ENCODE measurements around the gene TCEA3. TPM values are rescaled to one million over a fixed set of nuclear protein-coding genes. Genes with fewer than 3 reads are reported as not detected.

TCEA3 gene
- total and polyA plus RNA-seq, 11 donors: 21.5 to 87.3 (median 55.9) TPM

DNA sequence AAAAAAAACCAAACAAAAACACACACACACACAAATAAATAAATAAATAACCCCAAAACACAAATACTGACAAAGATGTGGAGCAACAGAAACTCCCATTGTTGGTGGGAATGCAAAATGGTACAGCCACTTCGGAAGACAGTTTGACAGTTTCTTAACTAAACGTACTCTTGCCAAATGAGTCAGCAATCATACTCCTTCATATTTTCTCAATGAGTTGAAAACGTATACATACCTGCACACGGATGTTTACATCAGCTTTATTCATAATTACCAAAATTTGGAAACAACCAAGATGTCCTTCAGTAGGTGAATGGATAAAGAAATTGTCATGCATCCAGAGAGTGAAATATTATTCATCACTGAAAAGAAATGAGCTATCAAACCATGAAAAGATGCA, 36.0 kb upstream of the TCEA3 start:
- no peak for ATAC-seq
- no peak overlapping the region for H3K4me3 ChIP-seq
- no peak for TF ChIP-seq POLR2A (IDR thresholded peaks at IDR 0.05)
- TF ChIP-seq, protein P1, sequence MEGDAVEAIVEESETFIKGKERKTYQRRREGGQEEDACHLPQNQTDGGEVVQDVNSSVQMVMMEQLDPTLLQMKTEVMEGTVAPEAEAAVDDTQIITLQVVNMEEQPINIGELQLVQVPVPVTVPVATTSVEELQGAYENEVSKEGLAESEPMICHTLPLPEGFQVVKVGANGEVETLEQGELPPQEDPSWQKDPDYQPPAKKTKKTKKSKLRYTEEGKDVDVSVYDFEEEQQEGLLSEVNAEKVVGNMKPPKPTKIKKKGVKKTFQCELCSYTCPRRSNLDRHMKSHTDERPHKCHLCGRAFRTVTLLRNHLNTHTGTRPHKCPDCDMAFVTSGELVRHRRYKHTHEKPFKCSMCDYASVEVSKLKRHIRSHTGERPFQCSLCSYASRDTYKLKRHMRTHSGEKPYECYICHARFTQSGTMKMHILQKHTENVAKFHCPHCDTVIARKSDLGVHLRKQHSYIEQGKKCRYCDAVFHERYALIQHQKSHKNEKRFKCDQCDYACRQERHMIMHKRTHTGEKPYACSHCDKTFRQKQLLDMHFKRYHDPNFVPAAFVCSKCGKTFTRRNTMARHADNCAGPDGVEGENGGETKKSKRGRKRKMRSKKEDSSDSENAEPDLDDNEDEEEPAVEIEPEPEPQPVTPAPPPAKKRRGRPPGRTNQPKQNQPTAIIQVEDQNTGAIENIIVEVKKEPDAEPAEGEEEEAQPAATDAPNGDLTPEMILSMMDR (IDR thresholded peaks at IDR 0.05): no peak
- 90 to 93% (median 92%) methylated on average over 4 of the region's 4 CpGs for WGBS, 4 donors
- intact Hi-C loops (cut with DNase I): no loop called here
- H3K4me1 ChIP-seq: peaks cover 0 to 15% (median 0%) of the 10 kb centered on the region in 12 donors
- no peak overlapping the region for H3K27ac ChIP-seq
- no peaks in the 10 kb centered on the region for H3K27me3 ChIP-seq
- no peaks in the 10 kb centered on the region for H3K9me3 ChIP-seq
- DNase-seq: no peak
- peaks cover 0 to 12% (median 3%) of the 10 kb centered on the region in 9 donors for H3K36me3 ChIP-seq

DNA sequence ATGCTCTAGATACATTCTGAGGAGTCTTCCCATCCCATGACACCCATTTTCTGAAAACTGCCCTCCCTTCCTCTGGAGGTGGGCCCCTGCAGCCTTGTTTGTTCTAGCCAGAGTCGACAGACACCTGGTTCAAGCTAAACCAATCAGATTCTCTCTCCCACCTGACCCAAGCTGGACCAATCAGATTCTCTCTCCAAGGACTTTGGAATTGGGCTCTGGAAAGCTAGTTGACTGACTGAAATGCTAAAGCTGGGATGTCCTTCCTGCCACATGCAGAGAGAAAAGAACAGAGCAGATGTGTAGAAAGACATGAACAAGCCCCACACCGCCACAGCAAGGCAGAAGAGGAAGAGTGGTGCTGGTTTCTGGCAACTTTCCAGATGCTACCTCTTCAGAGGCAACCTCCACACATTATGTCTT, 34.8 kb upstream of the TCEA3 start:
- no peaks in the 10 kb centered on the region for H3K9me3 ChIP-seq
- intact Hi-C loops (cut with DNase I): no loop called here

DNA sequence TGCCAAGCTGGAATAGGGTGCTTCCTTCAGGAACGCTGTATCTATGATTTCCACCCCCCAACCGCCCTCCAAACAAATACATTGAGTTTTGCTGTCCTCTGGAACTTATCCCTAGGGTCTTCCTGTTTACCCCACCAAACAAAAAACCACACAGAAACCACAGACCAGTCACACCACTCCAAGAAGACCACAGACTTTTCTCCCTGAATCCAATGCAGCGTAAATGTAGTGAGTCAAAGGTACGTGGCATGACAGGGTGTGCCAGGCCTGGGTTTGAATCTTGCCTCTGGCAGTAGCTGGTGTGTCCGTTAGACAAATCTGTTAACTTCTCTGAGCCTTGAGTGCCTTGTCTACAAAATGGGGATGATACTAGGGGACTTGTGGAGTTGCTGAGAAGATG, 31.7 kb upstream of the TCEA3 start:
- peaks cover 0 to 40% (median 20%) of the 10 kb centered on the region in 9 donors for H3K36me3 ChIP-seq
- peaks cover 0 to 22% (median 0%) of the 10 kb centered on the region in 12 donors for H3K4me1 ChIP-seq
- no peaks in the 10 kb centered on the region for H3K9me3 ChIP-seq
- DNase-seq: no peak
- intact Hi-C loops (cut with DNase I): no loop called here
- WGBS, 4 donors: 80 to 91% (median 90%) methylated on average over 5 of the region's 5 CpGs
- no peak for ATAC-seq
- H3K27me3 ChIP-seq: no peaks in the 10 kb centered on the region
- peak overlapping the region in 2 of 12 donors; percentile 8 to 31 for H3K27ac ChIP-seq
- no peak overlapping the region for H3K4me3 ChIP-seq
- no peak for TF ChIP-seq POLR2A (IDR thresholded peaks at IDR 0.05)
- TF ChIP-seq, protein P1 (IDR thresholded peaks at IDR 0.05): no peak

More for the DNA sequence above, 34.8 kb upstream of the TCEA3 start:
- WGBS, 4 donors: 72 to 87% (median 78%) methylated on average over 2 of the region's 2 CpGs
- ATAC-seq (no peak), DNase-seq (no peak)
- Histone ChIP-seq H3K4me3 (no peak overlapping the region), H3K36me3 (peaks cover 0 to 23% (median 15%) of the 10 kb centered on the region in 9 donors), H3K27ac (no peak overlapping the region), H3K27me3 (no peaks in the 10 kb centered on the region), H3K4me1 (peaks cover 0 to 15% (median 0%) of the 10 kb centered on the region in 12 donors)
- no peak for TF ChIP-seq POLR2A (IDR thresholded peaks at IDR 0.05)
- TF ChIP-seq, protein P1 (IDR thresholded peaks at IDR 0.05): no peak

DNA sequence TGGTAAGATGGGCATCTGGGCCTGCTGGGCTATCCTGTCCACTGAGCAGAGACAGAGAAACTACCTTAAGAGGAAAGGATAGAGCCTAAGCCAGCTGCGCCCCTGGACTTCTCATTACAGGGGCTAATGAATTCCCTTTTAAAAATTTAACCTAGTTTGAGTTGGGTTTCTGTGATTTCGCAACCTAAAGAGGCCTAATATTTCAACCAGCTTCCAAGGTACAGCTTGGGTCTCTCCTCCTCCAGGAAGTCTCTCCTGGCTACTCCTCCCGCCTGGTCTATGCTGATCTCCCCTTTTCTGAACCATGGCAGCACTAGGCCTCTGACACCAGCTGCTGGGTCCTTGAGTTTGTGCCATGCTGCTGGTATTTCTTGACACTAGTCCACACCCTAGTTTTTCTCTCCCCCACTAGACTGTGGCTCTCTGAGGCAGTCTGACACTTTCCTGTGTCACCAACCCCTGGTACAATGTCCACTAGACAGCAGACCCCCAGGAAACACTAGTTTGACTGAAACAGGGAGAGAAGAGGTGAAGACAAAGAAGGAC, 29.0 kb upstream of the TCEA3 start:
- Histone ChIP-seq H3K9me3 (no peaks in the 10 kb centered on the region), H3K36me3 (peaks cover 0 to 58% (median 16%) of the 10 kb centered on the region in 9 donors), H3K4me3 (no peak overlapping the region), H3K27me3 (no peaks in the 10 kb centered on the region), H3K27ac (no peak overlapping the region), H3K4me1 (peaks cover 0 to 22% (median 7%) of the 10 kb centered on the region in 12 donors)
- no peak for ATAC-seq
- TF ChIP-seq POLR2A (IDR thresholded peaks at IDR 0.05): no peak
- WGBS, 4 donors: 96 to 100% (median 98%) methylated on average over 3 of the region's 3 CpGs
- DNase-seq: no peak
- intact Hi-C loops (cut with DNase I): no loop called here

DNA sequence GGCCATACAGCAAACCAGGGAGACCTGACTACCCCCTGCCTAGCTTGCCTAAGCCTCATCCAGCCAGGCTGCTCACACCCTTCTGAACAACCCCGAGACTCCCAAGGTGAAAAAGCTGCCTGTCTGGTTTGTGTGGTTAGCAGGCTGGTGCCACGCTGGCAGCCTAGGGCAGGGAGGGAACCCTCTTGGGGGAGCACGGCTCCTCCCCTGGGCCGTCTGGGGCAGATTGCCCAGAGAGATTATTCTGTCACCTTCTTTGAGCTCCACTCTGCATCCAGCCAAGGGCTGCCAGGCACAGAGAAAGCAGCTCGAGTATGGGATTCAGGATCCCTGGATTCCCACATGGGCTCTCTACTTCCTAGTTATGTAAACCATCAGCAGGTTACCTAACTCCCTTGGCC, 27.5 kb upstream of the TCEA3 start:
- DNase-seq (no peak), ATAC-seq (peak; percentile 15 to 66 (median 42))
- peak overlapping the region in 1 of 12 donors; percentile 24 for H3K27ac ChIP-seq
- no peak overlapping the region for H3K4me3 ChIP-seq
- no peaks in the 10 kb centered on the region for H3K9me3 ChIP-seq
- peaks cover 0 to 68% (median 16%) of the 10 kb centered on the region in 9 donors for H3K36me3 ChIP-seq
- peaks cover 0 to 22% (median 7%) of the 10 kb centered on the region in 12 donors for H3K4me1 ChIP-seq
- TF ChIP-seq, protein P1 (IDR thresholded peaks at IDR 0.05): no peak
- no peak for TF ChIP-seq POLR2A (IDR thresholded peaks at IDR 0.05)
- H3K27me3 ChIP-seq: no peaks in the 10 kb centered on the region
- WGBS, 4 donors: 36 to 70% (median 47%) methylated on average over 4 to 5 of the region's 5 CpGs
- intact Hi-C loops (cut with DNase I): no loop called here
